Natural killer cell (primary cell): Measurements from ENCODE around the gene TRIM72. TPM values are rescaled to one million over a fixed set of nuclear protein-coding genes. Genes with fewer than 3 reads are reported as not detected.
"Not testable (repeated sequence)": the region's sequence is repeated elsewhere in the genome, so short reads cannot be mapped to it uniquely, and the experiment has no call there.

Experiments
- ATAC-seq, 3 donors: fragments of 150-1000 bp in 2 of 3; fragments of 200-7000 bp in 1 of 3; cut with Tn5 transposase; 1 replicate in 1 of 3; 2 replicates in 2 of 3; pipeline ENCODE4 v1.10.0; 2021; ENCODE audit warnings: mild to moderate bottlenecking in 2 of 3, moderate library complexity in 2 of 3
- DNase-seq, 2 donors: peaks; one replicate each; pipeline versions ENCODE4 v3.0.0 to v3.0.0-alpha.2; 2013 to 2021; ENCODE audit warnings: mixed read lengths in 1 of 2
- H3K27ac ChIP-seq: one replicate; pipeline ENCODE4 v1.5.1; 2013; ENCODE audit warnings: mild to moderate bottlenecking, low read length
- H3K27me3 ChIP-seq: one replicate; pipeline ENCODE4 v1.6.1; 2013; ENCODE audit warnings: low read length; ENCODE audit not compliant: control insufficient read depth, insufficient read depth
- H3K36me3 ChIP-seq: one replicate; pipeline ENCODE4 v1.6.1; 2013; ENCODE audit warnings: low read length; ENCODE audit not compliant: control insufficient read depth, insufficient read depth
- H3K4me1 ChIP-seq: one replicate; pipeline ENCODE4 v1.6.1; 2013; ENCODE audit warnings: low read length; ENCODE audit not compliant: control insufficient read depth, insufficient read depth
- H3K4me3 ChIP-seq: one replicate; pipeline ENCODE4 v1.5.1; 2013; ENCODE audit warnings: low read length
- H3K9me3 ChIP-seq: one replicate; pipeline ENCODE4 v1.6.1; 2013; ENCODE audit warnings: low read length; ENCODE audit not compliant: control insufficient read depth, insufficient read depth
- H3K27ac Mint-ChIP-seq, 2 donors: one replicate each; pipeline ENCODE4 v1.8.0; 2022; ENCODE audit warnings: mild to moderate bottlenecking in 2 of 2, mixed read lengths in 2 of 2, moderate library complexity in 1 of 2
- H3K27me3 Mint-ChIP-seq, 2 donors: one replicate each; pipeline ENCODE4 v1.8.0; 2022; ENCODE audit warnings: low read depth in 2 of 2, mixed read lengths in 2 of 2
- H3K36me3 Mint-ChIP-seq: one replicate; pipeline ENCODE4 v1.8.0; 2022; ENCODE audit warnings: mixed read lengths
- H3K4me1 Mint-ChIP-seq, 2 donors: one replicate each; pipeline ENCODE4 v1.8.0; 2022; ENCODE audit warnings: mixed read lengths in 2 of 2
- H3K4me3 Mint-ChIP-seq: one replicate; pipeline ENCODE4 v1.8.0; 2022; ENCODE audit warnings: mild to moderate bottlenecking, moderate library complexity, mixed read lengths
- H3K9me3 Mint-ChIP-seq, 2 donors: one replicate each; pipeline ENCODE4 v1.8.0; 2022; ENCODE audit warnings: mixed read lengths in 2 of 2
- CTCF ChIP-seq: fragments of 200-600 bp; IDR thresholded peaks from one replicate; pipeline ENCODE4 v1.8.0; 2022; ENCODE audit warnings: antibody characterized with exemption
- WGBS: methylation state at CpG from one replicate; pipeline ENCODE4 v1.1.7; 2013; ENCODE audit warnings: missing lambda C conversion rate; ENCODE audit not compliant: insufficient coverage; 5-methylcytosine and 5-hydroxymethylcytosine counted together
- intact Hi-C: fragments of 100-400 bp; cut with micrococcal nuclease; formaldehyde crosslinking; loops from one replicate; pipeline ENCODE4 v1.14.2; 2022
- total RNA-seq, 4 donors: library from RNA; stranded (reverse); fragments of 120-200 nt in 1 of 4; gene quantifications; one replicate each; pipeline versions ENCODE4 v1.2.3 to v1.2.4, GENCODE V29; 2013 to 2022

TRIM72 gene
- under 1 TPM in 2 of 3 donors, not detected in 1; 0.05 to 0.07 TPM for total RNA-seq
- total RNA-seq (2013), result 0.02 TPM

GRCh38 chr16:31213877-31214707 lies at the start of gene TRIM72:
TRIM72 (plus strand) TSS chr16:31214119; CDS start chr16:31214739, 620 bp downstream.
- Histone ChIP-seq H3K9me3 (no peaks in the 10 kb centered on the region), H3K27ac (no peak within 1 kb of the TSS), H3K4me3 (no peak within 1 kb of the TSS), H3K4me1 (peaks cover 29% of the 10 kb centered on the region), H3K36me3 (no peaks in the 10 kb centered on the region), H3K27me3 (peaks cover 26% of the 10 kb centered on the region)
- Mint-ChIP-seq H3K9me3 (no peaks in the 10 kb centered on the region), H3K27me3 (peaks cover 25 to 35% of the 10 kb centered on the region in 2 donors), H3K4me3 (peak within 1 kb of the TSS; percentile 68), H3K36me3 (no peaks in the 10 kb centered on the region), H3K4me1 (peaks cover 18 to 22% of the 10 kb centered on the region in 2 donors), H3K27ac (no peak within 1 kb of the TSS)
- DNase-seq, result no peak
- TF ChIP-seq CTCF, result no peak
- 90% methylated on average over 24 of the region's 25 CpGs for WGBS
- no peak for ATAC-seq
- intact Hi-C loops, result no loop called here

- WGBS, result 93% methylated on average over 8 of the region's 8 CpGs
- ATAC-seq (no peak), DNase-seq (no peak)
- no peaks in the 10 kb centered on the region for H3K4me1 Mint-ChIP-seq
- H3K36me3 Mint-ChIP-seq, result no peaks in the 10 kb centered on the region
- no peak for TF ChIP-seq CTCF
- H3K4me1 ChIP-seq, result no peaks in the 10 kb centered on the region
- no peak overlapping the region for H3K4me3 ChIP-seq
- H3K27me3 ChIP-seq, result no peaks in the 10 kb centered on the region
- no peaks in the 10 kb centered on the region for H3K36me3 ChIP-seq
- H3K9me3 Mint-ChIP-seq, result no peaks in the 10 kb centered on the region
- H3K27ac ChIP-seq, result no peak overlapping the region
- H3K27me3 Mint-ChIP-seq, result no peaks in the 10 kb centered on the region
- no peak overlapping the region for H3K4me3 Mint-ChIP-seq
- intact Hi-C loops, result no loop called here
- no peaks in the 10 kb centered on the region for H3K9me3 ChIP-seq
- H3K27ac Mint-ChIP-seq, result no peak overlapping the region
Observed at GRCh38 chr16:31167315-31167714, 46.6 kb upstream of the TRIM72 start.

- Histone ChIP-seq H3K4me3 (no peak overlapping the region), H3K9me3 (no peaks in the 10 kb centered on the region), H3K27ac (no peak overlapping the region), H3K27me3 (no peaks in the 10 kb centered on the region), H3K4me1 (no peaks in the 10 kb centered on the region), H3K36me3 (no peaks in the 10 kb centered on the region)
- no peak for TF ChIP-seq CTCF
- H3K27me3 Mint-ChIP-seq, result no peaks in the 10 kb centered on the region
- H3K36me3 Mint-ChIP-seq, result no peaks in the 10 kb centered on the region
- ATAC-seq, result no peak
- WGBS, result 100% methylated on average over 1 of the region's 2 CpGs
- intact Hi-C loops, result no loop called here
- no peaks in the 10 kb centered on the region for H3K4me1 Mint-ChIP-seq
- H3K9me3 Mint-ChIP-seq, result no peaks in the 10 kb centered on the region
- H3K27ac Mint-ChIP-seq, result no peak overlapping the region
- no peak for DNase-seq
- no peak overlapping the region for H3K4me3 Mint-ChIP-seq
Observed at GRCh38 chr16:31168848-31169247, 45.1 kb upstream of the TRIM72 start.

- WGBS, result no CpG with 5 or more reads among the region's 2 CpGs
- H3K4me1 Mint-ChIP-seq, intact Hi-C loops: not testable (repeated sequence)
Observed at GRCh38 chr16:31170048-31170447, 43.9 kb upstream of the TRIM72 start.

More at GRCh38 chr16:31170048-31170447, 43.9 kb upstream of the TRIM72 start:
- not testable (repeated sequence) for H3K9me3 Mint-ChIP-seq, H3K4me1 ChIP-seq, H3K4me3 Mint-ChIP-seq, ATAC-seq, H3K4me3 ChIP-seq, H3K27me3 ChIP-seq, DNase-seq, H3K27ac Mint-ChIP-seq, H3K36me3 ChIP-seq, H3K27ac ChIP-seq, H3K9me3 ChIP-seq, H3K36me3 Mint-ChIP-seq, H3K27me3 Mint-ChIP-seq
